Prostate gland (tissue), 2 donors: ENCODE results near the gene INO80B. TPM values are rescaled to one million over a fixed set of nuclear protein-coding genes. Genes with fewer than 3 reads are reported as not detected.
"Not testable (repeated sequence)": the region's sequence is repeated elsewhere in the genome, so short reads cannot be mapped to it uniquely, and the experiment has no call there.

Experiments used
- DNase-seq: peaks from one replicate; pipeline ENCODE4 v3.0.0-alpha.2; 2019; ENCODE audit warnings: low spot score
- H3K27ac ChIP-seq, 2 donors: fragments of 200-600 bp; sonication (generic); 2 replicates each; pipeline ENCODE4 v1.5.1; 2017 to 2019
- H3K27me3 ChIP-seq: fragments of 200-600 bp; sonication (generic); replicated peaks from 2 replicates; pipeline ENCODE4 v1.5.1; 2019; ENCODE audit not compliant: insufficient read depth
- H3K36me3 ChIP-seq, 2 donors: fragments of 200-600 bp; sonication (generic); 1 replicate in 1 of 2; 2 replicates in 1 of 2; pipeline versions ENCODE4 v1.5.1 to v1.8.1; 2017 to 2019
- H3K4me1 ChIP-seq: fragments of 200-600 bp; sonication (generic); replicated peaks from 2 replicates; pipeline ENCODE4 v1.5.1; 2019
- H3K4me3 ChIP-seq, 2 donors: fragments of 200-600 bp; sonication (generic); 2 replicates each; pipeline ENCODE4 v1.5.1; 2017 to 2019
- H3K9me3 ChIP-seq: fragments of 200-600 bp; sonication (generic); 2 replicates; pipeline ENCODE4 v1.5.1; 2017
- CTCF ChIP-seq, 4 experiments: fragments of 200-600 bp in 2 of 4; fragments of 450-650 bp in 2 of 4; sonication (generic) in 2 of 4; IDR thresholded peaks; 1 replicate in 3 of 4; 2 replicates in 1 of 4; pipeline ENCODE4 v1.5.1; 2016 to 2019; ENCODE audit warnings: antibody characterized with exemption in 4 of 4, mild to moderate bottlenecking in 2 of 4, moderate library complexity in 2 of 4
- POLR2A ChIP-seq: fragments of 450-650 bp; IDR thresholded peaks from one replicate; pipeline ENCODE4 v1.6.1; 2016; ENCODE audit warnings: antibody characterized with exemption, mild to moderate bottlenecking
- POLR2AphosphoS5 ChIP-seq: sonication (generic); formaldehyde crosslinking; IDR thresholded peaks from one replicate; pipeline ENCODE4 v1.6.1; 2017; ENCODE audit warnings: antibody characterized with exemption
- WGBS: methylation state at CpG from one replicate; pipeline ENCODE4 v1.1.5; 2018; 5-methylcytosine and 5-hydroxymethylcytosine counted together
- intact Hi-C: fragments of 100-400 bp; cut with DNase I; formaldehyde crosslinking; loops from one replicate; pipeline ENCODE4 v1.14.2; 2022
- total RNA-seq, 2 donors: library from RNA; depleted of rRNA; stranded (reverse); fragments of >200 nt; gene quantifications; one replicate each; pipeline ENCODE4 v1.1.0, GENCODE V29; 2016

The INO80B gene
- total RNA-seq, 2 donors from 2014 or later = 28.3 to 46.7 TPM

- Histone ChIP-seq H3K9me3 (no peaks in the 10 kb centered on the region), H3K4me3 (no peak overlapping the region), H3K27me3 (no peaks in the 10 kb centered on the region), H3K36me3 (no peaks in the 10 kb centered on the region), H3K27ac (no peak overlapping the region), H3K4me1 (peaks cover 5% of the 10 kb centered on the region)
- TF ChIP-seq CTCF (IDR thresholded peaks at IDR 0.05) (no peak), POLR2A (no peak), POLR2AphosphoS5 (no peak)
- intact Hi-C loops = no loop called here
- DNase-seq = no peak
- WGBS = 79% methylated on average over 3 of the region's 3 CpGs
Observed at GRCh38 chr2:74417197-74417596, 37.7 kb upstream of the INO80B start.

GRCh38 chr2:74417763-74418162, 37.1 kb upstream of the INO80B start:
- DNase-seq = no peak
- Histone ChIP-seq H3K27me3 (no peaks in the 10 kb centered on the region), H3K36me3 (no peaks in the 10 kb centered on the region), H3K4me1 (peaks cover 5% of the 10 kb centered on the region), H3K9me3 (no peaks in the 10 kb centered on the region), H3K27ac (no peak overlapping the region), H3K4me3 (no peak overlapping the region)
- intact Hi-C loops = no loop called here
- WGBS = 86% methylated on average over 6 of the region's 6 CpGs
- no peak for TF ChIP-seq POLR2AphosphoS5
- no peak for TF ChIP-seq POLR2A
- no peak for TF ChIP-seq CTCF (IDR thresholded peaks at IDR 0.05)

- DNase-seq = no peak
- Histone ChIP-seq H3K36me3 (no peaks in the 10 kb centered on the region), H3K4me1 (peaks cover 5% of the 10 kb centered on the region), H3K27ac (no peak overlapping the region), H3K4me3 (no peak overlapping the region), H3K27me3 (no peaks in the 10 kb centered on the region), H3K9me3 (no peaks in the 10 kb centered on the region)
- intact Hi-C loops = no loop called here
- TF ChIP-seq CTCF (IDR thresholded peaks at IDR 0.05) (no peak), POLR2AphosphoS5 (no peak), POLR2A (no peak)
- 82% methylated on average over 27 of the region's 27 CpGs for WGBS
Observed at GRCh38 chr2:74418312-74418711, 36.6 kb upstream of the INO80B start.

GRCh38 chr2:74419345-74419744, 35.5 kb upstream of the INO80B start:
- no peaks in the 10 kb centered on the region for H3K9me3 ChIP-seq
- TF ChIP-seq CTCF (IDR thresholded peaks at IDR 0.05) = no peak
- TF ChIP-seq POLR2AphosphoS5 = no peak
- no peak for TF ChIP-seq POLR2A
- intact Hi-C loops = no loop called here
- no peaks in the 10 kb centered on the region for H3K36me3 ChIP-seq
- no peak overlapping the region for H3K4me3 ChIP-seq
- DNase-seq = no peak
- H3K27ac ChIP-seq = no peak overlapping the region
- WGBS = 92% methylated on average over 1 of the region's 1 CpG
- no peaks in the 10 kb centered on the region for H3K27me3 ChIP-seq
- H3K4me1 ChIP-seq = peaks cover 5% of the 10 kb centered on the region

GRCh38 chr2:74420006-74420405, 34.9 kb upstream of the INO80B start:
- intact Hi-C loops = loop anchor here (2.0 kb wide), 1 partner anchor 27 kb away; no protein-coding TSS in a partner anchor
- Histone ChIP-seq H3K36me3 (no peaks in the 10 kb centered on the region), H3K27me3 (no peaks in the 10 kb centered on the region), H3K4me3 (no peak overlapping the region), H3K9me3 (no peaks in the 10 kb centered on the region), H3K4me1 (peaks cover 5% of the 10 kb centered on the region), H3K27ac (no peak overlapping the region)
- DNase-seq = no peak
- TF ChIP-seq POLR2AphosphoS5 = no peak
- TF ChIP-seq CTCF (IDR thresholded peaks at IDR 0.05) = no peak
- no peak for TF ChIP-seq POLR2A
- 90% methylated on average over 2 of the region's 2 CpGs for WGBS

GRCh38 chr2:74420443-74421103, 34.3 kb upstream of the INO80B start:
- H3K27me3 ChIP-seq, H3K9me3 ChIP-seq, DNase-seq, H3K27ac ChIP-seq, H3K4me1 ChIP-seq, H3K36me3 ChIP-seq: not testable (repeated sequence)
- intact Hi-C loops = loop anchor here (2.0 kb wide), 1 partner anchor 28 kb away; no protein-coding TSS in a partner anchor
- H3K4me3 ChIP-seq = peak overlapping the region in 1 of 2 donors; percentile 62
- 79% methylated on average over 19 of the region's 19 CpGs for WGBS
